WTC11 (cell line): ENCODE results near the gene XPOT. TPM values are rescaled to one million over a fixed set of nuclear protein-coding genes. Genes with fewer than 3 reads are reported as not detected.
A peak's percentile ranks its signal among the peaks of the same experiment; 100 is the strongest.

ENCODE experiments used
- ATAC-seq: fragments of 200-7000 bp; cut with Tn5 transposase; 2 replicates; pipeline ENCODE4 v1.10.0; 2021; ENCODE audit warnings: mild to moderate bottlenecking, moderate library complexity
- CTCF ChIA-PET: fragments of 300-600 bp; sonication (Branson Sonifier 250); formaldehyde crosslinking; loops from one replicate; lab custom pipeline; 2021; ENCODE audit warnings: antibody characterized with exemption; lab: Charles Lee
- POLR2A ChIA-PET: fragments of 350-600 bp; sonication (Branson Sonifier 250); formaldehyde crosslinking; loops from one replicate; lab custom pipeline; 2021; ENCODE audit warnings: antibody characterized with exemption; lab: Charles Lee
- DNase-seq: peaks from one replicate; pipeline ENCODE4 v3.0.0; 2021; ENCODE audit warnings: low spot score
- H3K27ac Mint-ChIP-seq: 2 replicates; pipeline ENCODE4 v1.8.0; 2021; ENCODE audit warnings: mixed read lengths
- H3K27me3 Mint-ChIP-seq: 2 replicates; pipeline ENCODE4 v1.8.0; 2021; ENCODE audit warnings: low read depth, mild to moderate bottlenecking, moderate library complexity, mixed read lengths
- H3K36me3 Mint-ChIP-seq: 2 replicates; pipeline ENCODE4 v1.8.0; 2021; ENCODE audit warnings: mixed read lengths
- H3K4me1 Mint-ChIP-seq: 2 replicates; pipeline ENCODE4 v1.8.0; 2022; ENCODE audit warnings: mixed read lengths
- H3K4me3 Mint-ChIP-seq: 2 replicates; pipeline ENCODE4 v1.8.0; 2021; ENCODE audit warnings: mild to moderate bottlenecking, moderate library complexity, mixed read lengths
- H3K9me3 Mint-ChIP-seq: 2 replicates; pipeline ENCODE4 v1.8.0; 2021; ENCODE audit warnings: mixed read lengths
- ATF1 ChIP-seq: sonication (generic); formaldehyde crosslinking; IDR thresholded peaks from 2 replicates; pipeline ENCODE4 v1.8.1; 2023; ENCODE audit warnings: mild to moderate bottlenecking, moderate library complexity, missing genetic modification reagents
- ATF6 ChIP-seq: sonication (generic); formaldehyde crosslinking; IDR thresholded peaks from 2 replicates; pipeline ENCODE4 v1.8.1; 2023; ENCODE audit warnings: mild to moderate bottlenecking, missing genetic modification reagents
- CREM ChIP-seq: sonication (generic); formaldehyde crosslinking; IDR thresholded peaks from 2 replicates; pipeline ENCODE4 v1.8.1; 2022; ENCODE audit warnings: mild to moderate bottlenecking, missing genetic modification reagents, moderate library complexity
- CTCF ChIP-seq: fragments of 200-600 bp; IDR thresholded peaks from 2 replicates; pipeline ENCODE4 v1.8.0; 2022; ENCODE audit warnings: antibody characterized with exemption
- E2F4 ChIP-seq: sonication (generic); formaldehyde crosslinking; IDR thresholded peaks from 2 replicates; pipeline ENCODE4 v1.8.1; 2022; ENCODE audit warnings: low read depth, mild to moderate bottlenecking, moderate library complexity, missing genetic modification reagents, borderline replicate concordance
- E2F5 ChIP-seq: sonication (generic); formaldehyde crosslinking; IDR thresholded peaks from 2 replicates; pipeline ENCODE4 v1.8.1; 2022; ENCODE audit warnings: mild to moderate bottlenecking, moderate library complexity, missing genetic modification reagents
- FOXJ3 ChIP-seq: sonication (generic); formaldehyde crosslinking; IDR thresholded peaks from 2 replicates; pipeline ENCODE4 v1.9.0; 2021; ENCODE audit warnings: missing genetic modification reagents, mild to moderate bottlenecking, borderline replicate concordance
- FOXP1 ChIP-seq: sonication (generic); formaldehyde crosslinking; IDR thresholded peaks from 2 replicates; pipeline ENCODE4 v1.8.0; 2022; ENCODE audit warnings: missing genetic modification reagents, mild to moderate bottlenecking, moderate library complexity, borderline replicate concordance
- HMGA2 ChIP-seq: fragments of 250-450 bp; sonication (Bioruptor Pico); IDR thresholded peaks from 2 replicates; pipeline ENCODE4 v1.4.0; 2021; ENCODE audit warnings: mild to moderate bottlenecking, moderate library complexity
- MLX ChIP-seq: sonication (generic); formaldehyde crosslinking; IDR thresholded peaks from 2 replicates; pipeline ENCODE4 v1.8.1; 2023; ENCODE audit warnings: mild to moderate bottlenecking, missing genetic modification reagents, moderate library complexity
- MYBL2 ChIP-seq: sonication (generic); formaldehyde crosslinking; IDR thresholded peaks from 2 replicates; pipeline ENCODE4 v1.8.1; 2023; ENCODE audit warnings: mild to moderate bottlenecking, moderate library complexity, missing genetic modification reagents
- NFYB ChIP-seq: sonication (generic); formaldehyde crosslinking; conservative IDR thresholded peaks from 2 replicates; pipeline ENCODE4 v1.8.0; 2022; ENCODE audit warnings: low read depth, missing genetic modification reagents
- NR1H2 ChIP-seq: sonication (generic); formaldehyde crosslinking; IDR thresholded peaks from 2 replicates; pipeline ENCODE4 v1.9.0; 2021; ENCODE audit warnings: mild to moderate bottlenecking, moderate library complexity, missing genetic modification reagents
- PRDM15 ChIP-seq: sonication (generic); formaldehyde crosslinking; IDR thresholded peaks from 2 replicates; pipeline ENCODE4 v1.8.0; 2022; ENCODE audit warnings: missing genetic modification reagents
- SMAD3 ChIP-seq: sonication (generic); formaldehyde crosslinking; IDR thresholded peaks from 2 replicates; pipeline ENCODE4 v1.8.0; 2022; ENCODE audit warnings: missing genetic modification reagents, mild to moderate bottlenecking, borderline replicate concordance
- TCF7 ChIP-seq: sonication (generic); formaldehyde crosslinking; IDR thresholded peaks from 2 replicates; pipeline ENCODE4 v1.8.0; 2022; ENCODE audit warnings: mild to moderate bottlenecking, low read depth, missing genetic modification reagents, moderate library complexity
- USF1 ChIP-seq: sonication (generic); formaldehyde crosslinking; IDR thresholded peaks from 2 replicates; pipeline ENCODE4 v1.8.0; 2022; ENCODE audit warnings: mild to moderate bottlenecking, missing genetic modification reagents
- ZBTB21 ChIP-seq: sonication (generic); formaldehyde crosslinking; IDR thresholded peaks from 2 replicates; pipeline ENCODE4 v1.8.1; 2023; ENCODE audit warnings: mild to moderate bottlenecking, missing genetic modification reagents, borderline replicate concordance
- ZNF671 ChIP-seq: fragments of 250-450 bp; sonication (Bioruptor Pico); IDR thresholded peaks from 2 replicates; pipeline ENCODE4 v1.8.0; 2021; ENCODE audit warnings: mild to moderate bottlenecking
- ZSCAN18 ChIP-seq: fragments of 250-450 bp; sonication (Bioruptor Pico); IDR thresholded peaks from 2 replicates; pipeline ENCODE4 v2.1.2; 2022; ENCODE audit warnings: mild to moderate bottlenecking, moderate library complexity
- total RNA-seq: library from RNA; stranded (reverse); gene quantifications from 3 replicates; pipeline ENCODE4 v1.2.3, GENCODE V29; 2021

The XPOT gene
- total RNA-seq, 1 experiment from 2014 or later = 134 TPM

GRCh38 chr12:64392221-64392620 is 12.0 kb upstream of the XPOT start:
- Mint-ChIP-seq H3K9me3 (no peaks in the 10 kb centered on the region), H3K36me3 (no peaks in the 10 kb centered on the region), H3K4me1 (peaks cover 12% of the 10 kb centered on the region), H3K27me3 (peaks cover 22% of the 10 kb centered on the region), H3K27ac (no peak overlapping the region), H3K4me3 (peak overlapping the region; percentile 29; the same call in 1 of the 2 replicates)
- ChIA-PET CTCF (interaction anchor here (1.2 kb wide), 1 partner anchor 118 kb away, joined by 6 read pairs; no protein-coding TSS in a partner anchor), POLR2A (no interaction called here)
- DNase-seq (no peak), ATAC-seq (peak; percentile 32)
- TF ChIP-seq FOXJ3 (CRISPR knock-in tag) = no peak
- TF ChIP-seq ATF6 (CRISPR knock-in tag) = no peak
- TF ChIP-seq ATF1 = no peak
- TF ChIP-seq E2F5 = no peak

- DNase-seq (no peak), ATAC-seq (no peak)
- Mint-ChIP-seq H3K27ac (no peak overlapping the region), H3K36me3 (no peaks in the 10 kb centered on the region), H3K9me3 (no peaks in the 10 kb centered on the region), H3K4me1 (peaks cover 23% of the 10 kb centered on the region), H3K27me3 (peaks cover 11% of the 10 kb centered on the region), H3K4me3 (no peak overlapping the region)
- ChIA-PET POLR2A (interaction anchor here (0.5 kb wide), 1 partner anchor 78 kb away, joined by 3 read pairs; no protein-coding TSS in a partner anchor), CTCF (interaction anchor here (0.6 kb wide), 1 partner anchor 82 kb away, joined by 3 read pairs; no protein-coding TSS in a partner anchor)
- TF ChIP-seq E2F4 (no peak), TCF7 (CRISPR knock-in tag) (no peak), ZSCAN18 (CRISPR knock-in tag) (no peak), CTCF (no peak), NR1H2 (CRISPR knock-in tag) (no peak), ATF6 (CRISPR knock-in tag) (no peak), USF1 (CRISPR knock-in tag) (no peak), ZBTB21 (CRISPR knock-in tag) (no peak), MLX (CRISPR knock-in tag) (no peak), NFYB (no peak), ZNF671 (no peak), CREM (no peak), HMGA2 (CRISPR knock-in tag) (no peak), SMAD3 (CRISPR knock-in tag) (no peak), MYBL2 (CRISPR knock-in tag) (no peak), FOXP1 (CRISPR knock-in tag) (no peak), PRDM15 (no peak)
These were observed 8.5 kb upstream of the XPOT start for GRCh38 chr12:64395739-64396138.
